ENCODE measurements around the gene ODAD2.
"Not testable (repeated sequence)": the region's sequence is repeated elsewhere in the genome, so short reads cannot be mapped to it uniquely, and the experiment has no call there.

Gene ODAD2

GRCh38 chr10:27970795-27971194, 28.1 kb downstream of the ODAD2 start:
- not testable (repeated sequence) for DNase-seq (ENCODE audit: low read depth)

DNA sequence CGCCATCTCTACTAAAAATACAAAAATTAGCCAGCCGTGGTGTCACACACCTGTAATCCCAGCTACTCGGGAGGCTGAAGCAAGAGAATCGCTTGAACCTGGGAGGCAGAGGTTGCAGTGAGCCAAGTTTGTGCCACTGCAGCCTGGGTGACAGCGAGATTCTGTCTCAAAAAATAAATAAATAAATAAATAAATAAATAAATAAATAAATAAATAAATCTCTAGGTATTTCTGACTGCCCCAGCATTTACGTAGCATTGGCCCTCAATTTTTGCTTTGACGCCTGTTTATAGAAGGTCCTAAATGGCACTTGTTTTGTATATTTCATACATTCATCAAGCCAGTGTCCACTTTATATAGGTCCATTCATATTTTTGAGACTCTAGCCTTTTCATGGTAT, 28.9 kb downstream of the ODAD2 start:
- DNase-seq (ENCODE audit: low read depth): not testable (repeated sequence)

DNA sequence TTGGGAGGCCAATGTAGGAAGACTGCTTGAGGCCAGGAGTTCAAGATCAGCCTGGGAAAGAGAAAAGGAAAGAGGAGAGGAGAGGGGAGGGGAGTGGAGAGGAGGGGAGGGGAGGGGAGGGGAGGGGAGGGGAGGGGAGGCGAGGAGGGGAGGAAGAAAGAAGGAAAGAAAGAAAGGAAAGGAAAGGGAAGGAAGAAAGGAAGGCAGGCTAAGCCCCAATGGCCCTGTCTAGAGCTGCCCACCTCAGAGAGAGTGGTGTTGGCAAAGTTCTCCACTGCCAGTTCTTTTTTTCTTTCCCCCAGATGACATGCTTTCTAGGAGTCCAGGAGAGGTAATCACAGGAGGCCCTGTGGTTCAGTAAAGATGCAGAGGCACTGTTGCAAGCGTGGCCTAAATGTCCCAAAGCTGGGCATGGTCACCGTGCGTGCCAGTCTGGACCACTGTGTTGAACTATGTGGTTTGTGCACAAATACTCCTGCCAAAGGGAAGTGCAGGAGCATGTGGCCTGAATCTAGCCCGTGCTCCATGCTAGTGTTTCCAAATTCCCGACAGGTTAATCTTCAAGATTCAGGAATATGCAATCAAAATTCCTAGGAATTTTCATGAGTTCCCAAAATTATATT, 39.7 kb downstream of the ODAD2 start:
- DNase-seq (ENCODE audit: low read depth): no peak

DNA sequence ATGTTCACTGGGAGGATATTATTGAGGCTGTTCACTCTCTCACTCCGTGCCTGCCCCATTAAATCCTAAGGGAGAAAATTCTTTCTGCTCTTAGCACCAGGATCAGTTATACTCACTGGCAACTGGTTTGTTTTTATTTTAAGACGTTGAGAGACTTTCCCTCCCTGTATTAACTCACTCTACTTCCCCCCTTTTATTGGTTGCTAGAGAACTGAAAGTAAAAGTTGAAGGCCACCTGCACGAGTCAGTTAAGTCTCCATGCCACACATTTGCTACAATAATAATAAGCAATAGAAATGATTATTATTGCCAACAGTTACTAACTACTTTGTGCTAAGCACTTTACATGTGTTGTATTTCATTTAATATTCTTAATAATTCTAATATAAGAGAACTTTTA, 40.5 kb downstream of the ODAD2 start:
- not testable (repeated sequence) for DNase-seq (ENCODE audit: low read depth)

- DNase-seq (ENCODE audit: low read depth): no peak
These were observed 48.7 kb downstream of the ODAD2 start for GRCh38 chr10:27950242-27950564.

GRCh38 chr10:27949528-27950241, 49.2 kb downstream of the ODAD2 start:
- DNase-seq (ENCODE audit: low read depth): no peak

GRCh38 chr10:27948186-27948585, 50.7 kb downstream of the ODAD2 start:
- no peak for DNase-seq (ENCODE audit: low read depth)

GRCh38 chr10:27947540-27947939, 51.3 kb downstream of the ODAD2 start:
- DNase-seq (ENCODE audit: low read depth): no peak

DNA sequence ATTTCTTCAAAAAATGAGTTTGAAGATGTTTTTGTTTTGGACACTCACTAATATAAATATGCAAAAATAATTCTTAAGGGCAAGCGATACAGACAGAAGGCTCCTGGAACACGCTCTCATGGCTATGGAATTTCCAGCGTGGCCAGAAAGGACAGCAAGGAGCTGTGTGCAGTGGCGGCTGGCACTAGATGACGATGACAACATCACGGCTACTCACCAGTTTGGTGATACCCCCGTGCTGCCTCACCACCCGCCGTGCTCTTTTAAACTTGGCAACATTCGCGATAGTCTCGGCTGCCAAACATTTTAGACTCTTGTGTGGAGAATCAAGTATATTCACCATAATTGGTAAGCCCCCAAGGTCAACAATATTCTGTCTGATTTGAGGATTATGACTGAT, 54.9 kb downstream of the ODAD2 start:
- no peak for DNase-seq (ENCODE audit: low read depth)

DNA sequence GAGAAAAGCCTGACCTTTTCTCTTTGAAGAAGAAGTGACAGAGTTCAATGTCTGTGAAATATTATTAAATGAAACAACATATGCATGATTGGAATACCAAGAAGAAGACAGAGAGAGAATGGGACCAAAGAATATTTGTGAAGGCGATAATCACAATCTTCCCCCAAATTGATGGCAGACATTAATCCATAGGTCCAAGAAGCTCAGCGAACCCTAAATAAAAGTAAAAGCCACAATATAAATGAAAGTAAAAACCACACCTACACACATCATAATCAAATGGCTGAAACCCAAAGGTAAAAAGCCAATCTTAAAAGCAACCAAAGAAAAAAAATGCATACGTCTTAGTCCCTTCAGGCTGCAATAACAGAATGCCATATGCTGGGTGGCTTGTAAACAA, 84.0 kb downstream of the ODAD2 start:
- no peak for DNase-seq (ENCODE audit: low read depth)

- DNase-seq (ENCODE audit: low read depth): no peak
These were observed 86.6 kb downstream of the ODAD2 start for GRCh38 chr10:27912231-27912630.

DNA sequence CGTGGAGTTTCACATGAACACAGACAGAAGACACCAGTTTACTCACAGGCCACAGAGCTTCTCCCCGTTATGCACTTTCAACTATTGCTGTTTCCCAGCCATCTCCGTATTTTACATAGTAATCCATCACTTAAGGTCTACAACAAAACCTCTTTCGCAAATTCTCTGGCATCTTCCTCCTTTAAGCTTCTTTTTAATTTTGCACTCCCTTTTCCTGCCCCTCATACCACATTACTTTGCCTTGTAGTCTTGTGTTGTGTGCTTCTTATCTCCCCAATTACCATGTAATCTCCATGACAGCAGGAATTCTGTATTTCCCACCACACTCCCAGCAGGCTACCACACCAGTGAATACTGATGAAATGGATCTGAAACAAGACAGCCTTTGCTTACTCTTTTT, 87.3 kb downstream of the ODAD2 start:
- no peak for DNase-seq (ENCODE audit: low read depth)

- no peak for DNase-seq (ENCODE audit: low read depth)
These were observed 87.9 kb downstream of the ODAD2 start for GRCh38 chr10:27911011-27911410.

GRCh38 chr10:27908231-27908630, 90.6 kb downstream of the ODAD2 start:
- DNase-seq (ENCODE audit: low read depth): no peak

- not testable (repeated sequence) for DNase-seq (ENCODE audit: low read depth)
These were observed 99.4 kb downstream of the ODAD2 start for GRCh38 chr10:27899485-27899884.

DNA sequence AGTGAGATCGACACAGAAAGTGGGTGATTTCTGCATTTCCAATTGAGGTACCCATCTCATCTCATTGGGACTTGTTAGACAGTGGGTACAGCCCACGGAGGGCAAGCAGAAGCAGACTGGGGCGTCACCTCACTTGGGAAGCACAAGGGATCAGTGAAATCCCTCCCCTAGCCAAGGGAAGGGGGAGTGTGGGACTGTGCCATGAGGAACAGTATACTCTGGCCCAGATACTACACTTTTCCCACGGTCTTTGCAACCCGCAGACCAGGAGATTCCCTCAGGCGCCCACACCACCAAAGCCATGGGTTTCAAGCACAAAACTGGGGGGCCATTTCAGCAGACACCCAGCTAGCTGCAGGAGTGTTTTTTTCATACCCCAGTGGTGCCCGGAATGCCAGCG, 99.8 kb downstream of the ODAD2 start:
- no peak for DNase-seq (ENCODE audit: low read depth)

DNA sequence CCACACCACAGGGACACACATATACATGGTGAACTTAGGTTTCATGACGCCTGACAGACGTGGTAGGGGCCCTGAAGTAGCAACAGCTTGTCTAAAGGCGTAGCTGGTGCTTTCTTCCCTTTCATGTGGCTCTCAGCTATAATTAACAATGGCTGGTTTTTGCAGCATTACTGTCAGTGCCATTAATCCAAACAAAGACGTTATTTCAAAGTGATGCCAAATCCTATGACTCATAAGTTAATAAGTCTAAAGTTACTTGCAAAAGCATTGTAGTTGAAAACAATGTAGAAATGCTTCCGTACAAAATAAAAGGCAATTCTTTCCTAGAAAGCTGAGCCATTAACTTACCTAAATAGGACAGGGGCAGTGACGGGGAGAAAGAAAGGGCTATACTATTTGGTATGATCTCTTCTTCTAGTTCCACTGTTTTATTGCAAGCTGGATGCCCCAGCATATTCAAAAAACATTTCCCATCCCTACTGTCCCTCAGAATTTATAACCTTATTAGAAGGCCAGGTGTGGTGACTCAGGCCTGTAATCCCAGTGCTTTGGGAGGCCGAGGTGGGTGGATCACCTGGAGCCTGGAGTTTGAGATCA, 105.4 kb downstream of the ODAD2 start:
- DNase-seq (ENCODE audit: low read depth): no peak

DNA sequence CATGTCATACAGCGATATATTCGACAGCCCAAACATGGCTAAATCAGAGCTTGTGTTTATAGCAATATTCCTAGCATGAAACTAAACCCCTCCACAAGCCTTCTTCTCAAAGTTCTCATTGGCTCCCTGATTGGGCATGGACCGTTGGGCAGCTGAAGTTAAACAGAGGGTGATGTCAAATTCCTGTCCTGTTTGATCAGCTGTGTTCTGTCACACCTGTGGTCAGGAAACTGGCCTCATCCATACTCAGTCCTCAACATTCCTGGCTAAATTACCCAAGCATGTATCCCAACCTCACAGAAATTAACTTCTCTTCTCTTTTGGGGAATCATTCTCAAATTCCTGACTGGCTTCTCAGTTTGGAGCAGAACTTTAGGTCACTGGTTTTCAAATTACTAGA, 107.9 kb downstream of the ODAD2 start:
- DNase-seq (ENCODE audit: low read depth): no peak

GRCh38 chr10:27889518-27889917, 109.4 kb downstream of the ODAD2 start:
- DNase-seq (ENCODE audit: low read depth): no peak

- no peak for DNase-seq (ENCODE audit: low read depth)
These were observed 114.7 kb downstream of the ODAD2 start for GRCh38 chr10:27884185-27884641.

DNA sequence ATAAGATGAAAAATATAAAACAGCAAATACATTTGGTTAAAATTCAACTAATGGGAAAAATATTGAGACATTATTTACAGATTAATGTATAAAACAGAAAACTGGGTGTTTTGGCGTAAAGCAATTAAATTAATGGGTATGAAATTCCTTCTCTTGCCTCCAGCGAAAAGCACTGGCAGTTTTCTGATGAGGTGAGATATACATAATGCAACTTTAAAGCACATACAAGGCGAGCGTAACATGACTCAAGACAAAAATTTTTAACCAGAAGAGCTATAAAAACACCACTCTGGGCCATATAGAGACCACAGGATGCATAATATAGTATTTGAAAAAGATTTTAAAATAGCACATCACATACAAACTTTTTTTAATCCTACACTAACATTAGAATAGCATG, 120.6 kb downstream of the ODAD2 start:
- DNase-seq (ENCODE audit: low read depth): no peak

DNA sequence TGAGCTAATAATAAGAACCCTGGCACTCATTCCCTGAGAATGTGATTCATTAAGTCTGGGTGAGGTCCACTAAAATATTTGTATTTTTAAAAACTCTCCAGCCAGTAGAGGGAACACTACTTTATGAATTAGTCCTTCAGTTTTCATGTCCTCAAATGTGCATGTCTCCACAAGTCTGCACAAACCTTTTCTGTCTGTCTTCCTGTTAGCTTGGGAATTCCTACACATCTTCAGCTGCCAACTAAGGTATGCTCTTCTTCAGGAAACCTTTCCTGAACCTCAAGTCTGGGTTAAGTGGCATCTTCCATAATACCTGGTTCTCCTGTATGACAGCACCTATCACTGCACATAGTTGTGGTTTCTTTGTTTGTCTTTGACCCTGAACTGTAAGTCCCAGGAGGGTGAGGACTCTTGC, 133.7 kb downstream of the ODAD2 start:
- no peak for DNase-seq (ENCODE audit: low read depth)

DNA sequence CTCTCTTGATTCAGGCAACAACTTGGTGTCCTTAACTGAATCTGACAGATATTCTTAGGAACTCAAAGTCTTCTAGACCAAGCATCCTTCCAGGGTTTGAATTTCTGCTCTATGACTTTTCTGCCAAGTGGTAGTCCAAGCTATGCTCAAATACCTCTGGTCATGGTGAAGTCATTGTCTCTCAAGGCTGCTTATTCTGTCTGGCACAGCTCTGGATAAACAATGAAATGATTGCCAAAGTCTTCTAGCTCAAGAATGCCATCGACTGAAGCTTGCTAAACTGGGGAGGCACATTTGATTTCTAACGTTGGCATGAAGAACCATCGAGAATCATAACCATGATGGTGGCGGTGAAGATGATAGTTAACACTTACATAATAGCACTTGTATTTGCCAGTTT, 137.1 kb downstream of the ODAD2 start:
- no peak for DNase-seq (ENCODE audit: low read depth)

DNA sequence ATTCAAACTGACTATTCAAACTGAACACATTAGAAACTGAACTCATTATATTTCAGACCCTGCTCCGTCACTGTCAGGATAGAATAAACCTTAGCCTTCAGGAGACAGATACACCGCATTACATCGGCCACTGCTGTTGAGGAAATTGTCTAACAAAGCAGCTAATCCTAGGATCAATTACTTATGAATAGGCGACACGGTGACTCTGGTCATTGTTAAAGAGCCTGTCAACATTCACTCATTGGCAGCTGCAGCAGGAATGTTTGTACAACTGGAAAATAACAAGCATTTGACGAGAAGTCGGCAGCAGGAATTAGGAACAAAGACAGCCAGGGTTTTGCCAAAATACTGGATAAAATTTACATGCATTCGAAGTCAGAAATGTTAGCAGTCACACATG, 141.3 kb downstream of the ODAD2 start:
- DNase-seq (ENCODE audit: low read depth): no peak
